ENCODE measurements around the gene LIPA. TPM values are rescaled to one million over a fixed set of nuclear protein-coding genes. Genes with fewer than 3 reads are reported as not detected.

LIPA gene
- total and polyA plus RNA-seq, 10 donors = 28.6 to 828 (median 337) TPM

DNA sequence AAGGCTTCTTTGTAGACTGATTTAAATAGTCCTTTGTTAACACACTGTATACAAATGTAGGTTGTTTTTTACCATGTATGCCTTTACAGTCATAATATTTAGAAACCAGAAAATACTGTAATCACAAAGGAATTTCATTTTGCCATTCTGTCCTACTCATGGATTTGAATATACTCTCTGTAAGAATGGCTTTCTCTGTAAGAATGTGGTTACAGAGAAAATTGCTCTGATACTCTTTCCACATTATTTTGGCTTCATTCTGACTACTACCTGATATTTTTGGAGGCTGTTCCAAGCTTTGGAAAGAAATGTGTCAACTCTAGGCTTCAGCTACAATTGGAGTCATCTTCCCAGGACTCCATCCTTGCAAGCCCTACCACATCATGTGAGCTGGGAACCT lies 68.0 kb downstream of the LIPA start:
- intact Hi-C loops (cut with DNase I; ENCODE audit: low total_unique reads) = no loop called here
- H3K36me3 ChIP-seq = no peaks in the 10 kb centered on the region
- no peak overlapping the region for H3K27ac ChIP-seq
- no peak overlapping the region for H3K4me3 ChIP-seq
- no peaks in the 10 kb centered on the region for H3K27me3 ChIP-seq (replicated peaks in 1 of 7)
- no peaks in the 10 kb centered on the region for H3K4me1 ChIP-seq
- no peak for DNase-seq
- TF ChIP-seq POLR2A (IDR thresholded peaks at IDR 0.05) = no peak
- peaks cover 0 to 10% (median 0%) of the 10 kb centered on the region in 8 donors for H3K9me3 ChIP-seq

DNA sequence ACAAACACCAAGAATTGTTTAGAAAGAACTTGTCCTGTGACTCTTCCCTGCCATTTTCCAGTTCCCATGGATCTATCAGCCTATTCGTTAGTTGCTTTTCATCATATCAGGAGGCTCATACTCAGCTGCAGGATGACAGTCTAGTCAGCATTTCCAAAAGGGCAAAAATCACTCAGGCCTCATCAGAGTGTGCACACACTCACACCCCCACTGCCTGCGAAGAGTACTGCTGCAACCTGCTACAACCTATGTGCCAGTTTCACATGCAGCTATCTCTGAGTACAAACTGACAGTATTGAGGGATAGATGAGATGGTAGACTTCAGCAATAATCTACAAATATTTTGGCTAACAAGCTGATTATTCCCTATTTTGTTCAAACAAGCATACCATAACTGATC lies 68.7 kb downstream of the LIPA start:
- intact Hi-C loops (cut with DNase I; ENCODE audit: low total_unique reads) = no loop called here
- TF ChIP-seq POLR2AphosphoS5 (IDR thresholded peaks at IDR 0.05) (no peak), POLR2A (IDR thresholded peaks at IDR 0.05) (no peak)
- TF ChIP-seq, protein P1, sequence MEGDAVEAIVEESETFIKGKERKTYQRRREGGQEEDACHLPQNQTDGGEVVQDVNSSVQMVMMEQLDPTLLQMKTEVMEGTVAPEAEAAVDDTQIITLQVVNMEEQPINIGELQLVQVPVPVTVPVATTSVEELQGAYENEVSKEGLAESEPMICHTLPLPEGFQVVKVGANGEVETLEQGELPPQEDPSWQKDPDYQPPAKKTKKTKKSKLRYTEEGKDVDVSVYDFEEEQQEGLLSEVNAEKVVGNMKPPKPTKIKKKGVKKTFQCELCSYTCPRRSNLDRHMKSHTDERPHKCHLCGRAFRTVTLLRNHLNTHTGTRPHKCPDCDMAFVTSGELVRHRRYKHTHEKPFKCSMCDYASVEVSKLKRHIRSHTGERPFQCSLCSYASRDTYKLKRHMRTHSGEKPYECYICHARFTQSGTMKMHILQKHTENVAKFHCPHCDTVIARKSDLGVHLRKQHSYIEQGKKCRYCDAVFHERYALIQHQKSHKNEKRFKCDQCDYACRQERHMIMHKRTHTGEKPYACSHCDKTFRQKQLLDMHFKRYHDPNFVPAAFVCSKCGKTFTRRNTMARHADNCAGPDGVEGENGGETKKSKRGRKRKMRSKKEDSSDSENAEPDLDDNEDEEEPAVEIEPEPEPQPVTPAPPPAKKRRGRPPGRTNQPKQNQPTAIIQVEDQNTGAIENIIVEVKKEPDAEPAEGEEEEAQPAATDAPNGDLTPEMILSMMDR (IDR thresholded peaks at IDR 0.05 in 8 of 11, conservative IDR thresholded peaks at IDR 0.05 in 3 of 11) = no peak
- DNase-seq = no peak
- 78 to 90% (median 88%) methylated on average over 2 of the region's 2 CpGs for WGBS, 5 donors
- no peaks in the 10 kb centered on the region for H3K27me3 ChIP-seq (replicated peaks in 1 of 7)
- H3K4me3 ChIP-seq = no peak overlapping the region
- H3K4me1 ChIP-seq = no peaks in the 10 kb centered on the region
- no peaks in the 10 kb centered on the region for H3K36me3 ChIP-seq
- H3K27ac ChIP-seq = no peak overlapping the region
- H3K9me3 ChIP-seq = peaks cover 0 to 10% (median 0%) of the 10 kb centered on the region in 8 donors

DNA sequence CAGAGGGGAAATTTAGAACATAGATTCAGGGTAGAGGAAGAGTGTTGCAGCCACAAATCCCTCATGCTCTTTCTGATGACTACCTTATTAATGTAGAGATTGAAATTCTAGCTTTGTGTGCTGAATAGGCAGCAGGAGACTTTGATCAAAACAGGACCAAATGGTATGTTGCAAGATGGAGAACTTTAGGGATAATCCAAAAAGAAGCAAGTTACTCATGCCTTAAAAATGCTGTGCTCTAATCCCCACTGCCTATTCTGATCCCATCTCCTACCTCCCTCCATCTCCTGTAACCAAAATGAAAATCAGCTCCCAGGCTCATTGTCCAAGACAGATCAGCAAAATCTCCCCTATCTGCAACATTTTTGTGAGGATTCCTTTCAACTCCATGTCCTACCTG lies 75.8 kb downstream of the LIPA start:
- intact Hi-C loops (cut with DNase I; ENCODE audit: low total_unique reads) = no loop called here
- Histone ChIP-seq H3K36me3 (no peaks in the 10 kb centered on the region), H3K4me3 (no peak overlapping the region), H3K4me1 (no peaks in the 10 kb centered on the region), H3K27ac (no peak overlapping the region), H3K9me3 (peaks cover 0 to 9% (median 0%) of the 10 kb centered on the region in 8 donors), H3K27me3 (replicated peaks in 1 of 7) (no peaks in the 10 kb centered on the region)
- no peak for DNase-seq
- no peak for TF ChIP-seq POLR2A (IDR thresholded peaks at IDR 0.05)
- TF ChIP-seq, protein P1 (IDR thresholded peaks at IDR 0.05 in 8 of 11, conservative IDR thresholded peaks at IDR 0.05 in 3 of 11) = no peak
- TF ChIP-seq POLR2AphosphoS5 (IDR thresholded peaks at IDR 0.05) = no peak

DNA sequence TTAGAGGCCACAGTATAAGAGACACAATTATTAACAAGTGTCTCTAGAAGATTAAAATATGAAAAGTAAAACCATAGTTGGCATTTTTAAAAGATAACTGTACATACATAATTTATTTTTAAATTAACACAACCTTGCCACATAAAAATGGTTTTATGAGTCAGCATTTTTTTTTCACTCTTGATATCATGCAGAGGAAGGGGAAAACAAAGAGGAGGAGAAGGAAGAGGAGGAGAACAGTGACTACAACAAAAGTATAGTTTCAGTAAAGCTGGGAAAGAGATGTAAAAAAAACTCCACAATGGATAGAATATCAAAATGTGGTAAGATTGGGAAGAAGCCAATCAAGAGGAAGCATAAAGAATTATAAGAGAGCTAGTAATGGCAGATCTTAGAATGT lies 78.5 kb downstream of the LIPA start:
- no peaks in the 10 kb centered on the region for H3K36me3 ChIP-seq
- no peak overlapping the region for H3K27ac ChIP-seq
- H3K4me3 ChIP-seq = no peak overlapping the region
- no peaks in the 10 kb centered on the region for H3K9me3 ChIP-seq
- no peaks in the 10 kb centered on the region for H3K27me3 ChIP-seq (replicated peaks in 1 of 7)
- intact Hi-C loops (cut with DNase I; ENCODE audit: low total_unique reads) = no loop called here
- H3K4me1 ChIP-seq = no peaks in the 10 kb centered on the region
- no peak for DNase-seq
- TF ChIP-seq POLR2A (IDR thresholded peaks at IDR 0.05) (no peak), POLR2AphosphoS5 (IDR thresholded peaks at IDR 0.05) (no peak)
- TF ChIP-seq, protein P1 (IDR thresholded peaks at IDR 0.05 in 8 of 11, conservative IDR thresholded peaks at IDR 0.05 in 3 of 11) = no peak

DNA sequence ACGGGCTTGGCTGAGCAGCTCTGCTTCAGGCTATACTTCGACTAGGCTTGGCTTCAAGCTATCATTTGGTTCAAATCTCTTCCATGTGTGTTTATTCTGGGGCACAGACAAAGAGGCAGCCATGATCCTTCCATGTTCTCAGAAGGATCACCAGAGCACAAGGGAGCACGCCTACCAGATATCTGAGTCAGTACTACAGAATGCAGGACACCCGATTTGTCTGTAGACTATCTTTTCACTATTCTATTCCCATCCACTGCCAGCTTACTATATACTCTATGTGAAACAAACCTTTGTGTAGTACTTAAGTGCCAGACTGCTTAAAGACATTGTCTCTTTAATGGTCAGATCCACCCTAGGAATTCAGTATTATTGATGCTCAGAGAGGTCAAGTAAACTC lies 79.6 kb downstream of the LIPA start:
- TF ChIP-seq, protein P1 (IDR thresholded peaks at IDR 0.05 in 8 of 11, conservative IDR thresholded peaks at IDR 0.05 in 3 of 11) = no peak
- TF ChIP-seq POLR2A (IDR thresholded peaks at IDR 0.05) (no peak), POLR2AphosphoS5 (IDR thresholded peaks at IDR 0.05) (no peak)
- Histone ChIP-seq H3K4me1 (no peaks in the 10 kb centered on the region), H3K4me3 (no peak overlapping the region), H3K27me3 (replicated peaks in 1 of 7) (no peaks in the 10 kb centered on the region), H3K9me3 (no peaks in the 10 kb centered on the region), H3K36me3 (no peaks in the 10 kb centered on the region), H3K27ac (no peak overlapping the region)
- WGBS, 5 donors = 93 to 98% (median 95%) methylated on average over 4 of the region's 4 CpGs
- no peak for DNase-seq
- intact Hi-C loops (cut with DNase I; ENCODE audit: low total_unique reads) = no loop called here
